ENCODE data around the gene TMEM41B.
"Not testable (repeated sequence)": the region's sequence is repeated elsewhere in the genome, so short reads cannot be mapped to it uniquely, and the experiment has no call there.

Gene TMEM41B

GRCh38 chr11:9259981-9260837 lies 54.2 kb downstream of the TMEM41B start:
- peak; percentile 32 for DNase-seq

- DNase-seq = not testable (repeated sequence)
Observed at GRCh38 chr11:9258279-9258678, 56.1 kb downstream of the TMEM41B start.

GRCh38 chr11:9254416-9254815 lies 60.0 kb downstream of the TMEM41B start:
- no peak for DNase-seq

- DNase-seq = peak; percentile 21
Observed at GRCh38 chr11:9253086-9253485, 61.3 kb downstream of the TMEM41B start.

- DNase-seq = no peak
Observed at GRCh38 chr11:9251311-9251710, 63.1 kb downstream of the TMEM41B start.

- peak; percentile 88 for DNase-seq
Observed at GRCh38 chr11:9250139-9250582, 64.2 kb downstream of the TMEM41B start.

- DNase-seq = no peak
Observed at GRCh38 chr11:9249252-9249651, 65.1 kb downstream of the TMEM41B start.

GRCh38 chr11:9247863-9248262 lies 66.5 kb downstream of the TMEM41B start:
- no peak for DNase-seq

- not testable (repeated sequence) for DNase-seq
Observed at GRCh38 chr11:9236242-9236641, 78.2 kb downstream of the TMEM41B start.

- DNase-seq = no peak
Observed at GRCh38 chr11:9232482-9232881, 81.9 kb downstream of the TMEM41B start.

GRCh38 chr11:9231848-9232177 lies 82.6 kb downstream of the TMEM41B start:
- peak; percentile 81 for DNase-seq

Measured in hematopoietic multipotent progenitor cell treated with erythropoietin and hydrocortisone succinate and interleukin-3 and kit ligand, for 4 days (in vitro differentiated cells).